ENCODE results near the gene MSH6. TPM values are rescaled to one million over a fixed set of nuclear protein-coding genes. Genes with fewer than 3 reads are reported as not detected.

The MSH6 gene
- total RNA-seq = 18.4 and 20.5 TPM in 2 replicates

- Histone ChIP-seq H3K27me3 (ENCODE audit: control insufficient read depth, insufficient read depth, low read length) (no peaks in the 10 kb centered on the region), H3K36me3 (ENCODE audit: control insufficient read depth, insufficient read depth, low read length) (no peaks in the 10 kb centered on the region), H3K4me3 (ENCODE audit: low read depth, low read length) (peak within 1 kb of the TSS; percentile 86)
- no peak for TF ChIP-seq CTCF (IDR thresholded peaks at IDR 0.05; ENCODE audit: insufficient read depth, low read length, severe bottlenecking)
- FAIRE-seq = no peak
- DNase-seq (ENCODE audit: low read depth) = peak; percentile 76
Measured at GRCh38 chr2:47782671-47783485, at the start of gene MSH6. MSH6 (plus strand) TSS chr2:47783145; CDS start chr2:47783234, 89 bp downstream.

- peaks cover 1% of the 10 kb centered on the region for H3K27me3 ChIP-seq (ENCODE audit: control insufficient read depth, insufficient read depth, low read length)
- no peak for DNase-seq (ENCODE audit: low read depth)
- no peak for TF ChIP-seq CTCF (IDR thresholded peaks at IDR 0.05; ENCODE audit: insufficient read depth, low read length, severe bottlenecking)
- no peak overlapping the region for H3K4me3 ChIP-seq (ENCODE audit: low read depth, low read length)
- FAIRE-seq = no peak
- H3K36me3 ChIP-seq (ENCODE audit: control insufficient read depth, insufficient read depth, low read length) = no peaks in the 10 kb centered on the region
Measured at GRCh38 chr2:47735136-47735869, 47.6 kb upstream of the MSH6 start.

GRCh38 chr2:47735912-47736311 lies 47.0 kb upstream of the MSH6 start:
- DNase-seq (ENCODE audit: low read depth) = no peak
- no peaks in the 10 kb centered on the region for H3K36me3 ChIP-seq (ENCODE audit: control insufficient read depth, insufficient read depth, low read length)
- H3K4me3 ChIP-seq (ENCODE audit: low read depth, low read length) = no peak overlapping the region
- no peak for TF ChIP-seq CTCF (IDR thresholded peaks at IDR 0.05; ENCODE audit: insufficient read depth, low read length, severe bottlenecking)
- FAIRE-seq = no peak
- H3K27me3 ChIP-seq (ENCODE audit: control insufficient read depth, insufficient read depth, low read length) = peaks cover 1% of the 10 kb centered on the region

- H3K27me3 ChIP-seq (ENCODE audit: control insufficient read depth, insufficient read depth, low read length) = peaks cover 1% of the 10 kb centered on the region
- DNase-seq (ENCODE audit: low read depth) (no peak), FAIRE-seq (no peak)
- no peak overlapping the region for H3K4me3 ChIP-seq (ENCODE audit: low read depth, low read length)
- TF ChIP-seq CTCF (IDR thresholded peaks at IDR 0.05; ENCODE audit: insufficient read depth, low read length, severe bottlenecking) = no peak
- H3K36me3 ChIP-seq (ENCODE audit: control insufficient read depth, insufficient read depth, low read length) = no peaks in the 10 kb centered on the region
Measured at GRCh38 chr2:47737191-47737975, 45.6 kb upstream of the MSH6 start.

- TF ChIP-seq CTCF (IDR thresholded peaks at IDR 0.05; ENCODE audit: insufficient read depth, low read length, severe bottlenecking) = no peak
- DNase-seq (ENCODE audit: low read depth) = no peak
- no peak for FAIRE-seq
- H3K27me3 ChIP-seq (ENCODE audit: control insufficient read depth, insufficient read depth, low read length) = peaks cover 1% of the 10 kb centered on the region
- no peak overlapping the region for H3K4me3 ChIP-seq (ENCODE audit: low read depth, low read length)
- H3K36me3 ChIP-seq (ENCODE audit: control insufficient read depth, insufficient read depth, low read length) = no peaks in the 10 kb centered on the region
Measured at GRCh38 chr2:47738331-47738730, 44.6 kb upstream of the MSH6 start.

Data from bronchial epithelial cell (primary cell).